ENCODE results near the gene TMPRSS11A. TPM values are rescaled to one million over a fixed set of nuclear protein-coding genes. Genes with fewer than 3 reads are reported as not detected.

The TMPRSS11A gene
- total RNA-seq, 2 donors from 2014 or later, result not detected

DNA sequence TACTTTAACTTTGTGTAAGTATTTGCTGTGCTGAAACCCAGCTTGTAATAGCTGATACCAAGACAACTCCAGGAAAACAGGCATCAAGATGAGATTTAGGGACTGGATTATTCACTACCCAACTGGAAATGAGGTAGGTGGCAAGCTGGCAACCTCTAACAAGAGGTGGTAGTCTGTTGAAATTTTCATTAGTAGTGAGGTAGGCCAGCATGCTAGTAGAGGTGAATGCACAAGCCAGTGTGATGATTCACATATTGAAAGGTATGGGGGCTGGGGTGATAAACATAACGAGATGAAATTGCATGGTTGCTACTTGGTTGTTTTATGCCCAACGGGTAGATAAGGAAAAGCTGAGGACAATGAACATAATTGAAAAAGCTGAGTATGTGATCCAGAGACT is 71.0 kb downstream of the TMPRSS11A start:
- TF ChIP-seq POLR2A (IDR thresholded peaks at IDR 0.05), result no peak
- TF ChIP-seq, protein P1, sequence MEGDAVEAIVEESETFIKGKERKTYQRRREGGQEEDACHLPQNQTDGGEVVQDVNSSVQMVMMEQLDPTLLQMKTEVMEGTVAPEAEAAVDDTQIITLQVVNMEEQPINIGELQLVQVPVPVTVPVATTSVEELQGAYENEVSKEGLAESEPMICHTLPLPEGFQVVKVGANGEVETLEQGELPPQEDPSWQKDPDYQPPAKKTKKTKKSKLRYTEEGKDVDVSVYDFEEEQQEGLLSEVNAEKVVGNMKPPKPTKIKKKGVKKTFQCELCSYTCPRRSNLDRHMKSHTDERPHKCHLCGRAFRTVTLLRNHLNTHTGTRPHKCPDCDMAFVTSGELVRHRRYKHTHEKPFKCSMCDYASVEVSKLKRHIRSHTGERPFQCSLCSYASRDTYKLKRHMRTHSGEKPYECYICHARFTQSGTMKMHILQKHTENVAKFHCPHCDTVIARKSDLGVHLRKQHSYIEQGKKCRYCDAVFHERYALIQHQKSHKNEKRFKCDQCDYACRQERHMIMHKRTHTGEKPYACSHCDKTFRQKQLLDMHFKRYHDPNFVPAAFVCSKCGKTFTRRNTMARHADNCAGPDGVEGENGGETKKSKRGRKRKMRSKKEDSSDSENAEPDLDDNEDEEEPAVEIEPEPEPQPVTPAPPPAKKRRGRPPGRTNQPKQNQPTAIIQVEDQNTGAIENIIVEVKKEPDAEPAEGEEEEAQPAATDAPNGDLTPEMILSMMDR (IDR thresholded peaks at IDR 0.05), result no peak
- no peak overlapping the region for H3K27ac ChIP-seq
- ATAC-seq, result no peak
- intact Hi-C loops (cut with DNase I), result no loop called here
- H3K4me3 ChIP-seq, result no peak overlapping the region
- H3K36me3 ChIP-seq (replicated peaks in 1 of 2; ENCODE audit: insufficient read depth in 1 of 2, low read depth in 2 of 2), result no peaks in the 10 kb centered on the region
- DNase-seq, result no peak
- WGBS, 2 donors, result 49 to 81% methylated on average over 2 of the region's 2 CpGs
- no peaks in the 10 kb centered on the region for H3K9me3 ChIP-seq
- no peaks in the 10 kb centered on the region for H3K4me1 ChIP-seq
- H3K27me3 ChIP-seq, result no peaks in the 10 kb centered on the region

DNA sequence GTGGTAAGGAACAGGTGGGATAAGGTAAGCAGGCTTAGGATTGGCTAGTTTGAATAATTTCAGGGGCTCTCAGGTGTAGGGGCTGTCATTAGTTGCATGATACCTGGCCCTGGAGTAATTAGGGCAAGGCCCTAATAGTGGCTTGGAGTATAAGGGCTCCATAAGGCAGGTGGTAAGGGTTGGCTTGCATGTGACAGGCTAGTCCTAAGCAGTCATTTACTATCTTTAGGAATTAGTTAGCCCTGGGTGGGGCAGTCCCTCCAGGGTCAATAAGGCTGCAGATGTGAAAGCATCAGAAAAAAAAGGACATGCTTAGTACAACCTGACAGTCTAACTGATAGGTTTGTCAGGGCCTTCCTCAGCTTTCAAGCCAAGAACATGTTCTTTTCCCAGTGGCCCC is 71.6 kb downstream of the TMPRSS11A start:
- TF ChIP-seq, protein P1 (IDR thresholded peaks at IDR 0.05), result no peak
- TF ChIP-seq POLR2A (IDR thresholded peaks at IDR 0.05), result no peak
- Histone ChIP-seq H3K4me1 (no peaks in the 10 kb centered on the region), H3K27me3 (no peaks in the 10 kb centered on the region), H3K27ac (no peak overlapping the region), H3K9me3 (no peaks in the 10 kb centered on the region), H3K4me3 (no peak overlapping the region), H3K36me3 (replicated peaks in 1 of 2; ENCODE audit: insufficient read depth in 1 of 2, low read depth in 2 of 2) (no peaks in the 10 kb centered on the region)
- intact Hi-C loops (cut with DNase I), result no loop called here
- DNase-seq (no peak), ATAC-seq (no peak)

DNA sequence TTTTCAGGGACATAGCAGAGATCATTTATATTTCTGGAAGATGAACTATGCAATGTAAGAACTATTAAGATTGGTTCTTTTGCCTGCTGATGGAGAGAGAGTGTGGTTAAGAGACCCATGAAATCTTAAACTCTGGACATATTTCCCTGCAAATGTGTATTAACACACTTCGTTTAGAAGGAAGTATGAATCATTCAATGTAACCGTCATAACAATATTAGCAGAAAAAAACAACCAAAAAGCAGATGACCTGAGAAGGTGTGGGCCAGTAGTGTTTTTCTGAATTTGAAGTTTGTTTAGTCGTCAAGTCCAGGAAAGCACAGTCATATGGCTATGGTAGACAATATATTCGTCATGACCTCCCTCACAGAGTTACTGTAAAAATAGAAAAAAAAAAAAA is 77.0 kb downstream of the TMPRSS11A start:
- intact Hi-C loops (cut with DNase I), result no loop called here
- ATAC-seq (no peak), DNase-seq (no peak)
- Histone ChIP-seq H3K9me3 (no peaks in the 10 kb centered on the region), H3K4me3 (no peak overlapping the region), H3K4me1 (no peaks in the 10 kb centered on the region), H3K36me3 (replicated peaks in 1 of 2; ENCODE audit: insufficient read depth in 1 of 2, low read depth in 2 of 2) (no peaks in the 10 kb centered on the region), H3K27me3 (no peaks in the 10 kb centered on the region), H3K27ac (no peak overlapping the region)
- TF ChIP-seq, protein P1 (IDR thresholded peaks at IDR 0.05), result no peak
- no peak for TF ChIP-seq POLR2A (IDR thresholded peaks at IDR 0.05)
- 69 to 74% methylated on average over 4 of the region's 4 CpGs for WGBS, 2 donors

DNA sequence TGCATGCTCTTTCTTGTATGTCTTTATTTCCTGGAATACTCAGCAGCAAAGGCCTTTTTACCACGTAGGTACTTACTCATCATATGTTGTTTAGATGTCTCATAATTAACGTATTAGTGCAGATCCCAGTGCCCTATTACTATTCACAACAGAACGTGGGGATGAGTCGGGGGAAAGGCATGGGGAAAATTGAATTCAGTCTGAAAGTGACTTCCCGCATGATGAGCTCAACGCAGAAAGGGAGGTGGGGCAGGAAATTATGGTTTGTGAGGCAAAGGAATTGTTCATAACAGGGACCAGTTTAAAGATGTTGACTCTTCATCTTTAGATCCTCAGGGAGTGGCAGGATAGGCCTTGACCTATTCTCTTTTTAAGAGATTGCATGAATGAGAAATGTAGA is 77.5 kb downstream of the TMPRSS11A start:
- TF ChIP-seq, protein P1 (IDR thresholded peaks at IDR 0.05), result no peak
- no peak for TF ChIP-seq POLR2A (IDR thresholded peaks at IDR 0.05)
- Histone ChIP-seq H3K27me3 (no peaks in the 10 kb centered on the region), H3K36me3 (replicated peaks in 1 of 2; ENCODE audit: insufficient read depth in 1 of 2, low read depth in 2 of 2) (no peaks in the 10 kb centered on the region), H3K4me1 (no peaks in the 10 kb centered on the region), H3K9me3 (no peaks in the 10 kb centered on the region), H3K4me3 (no peak overlapping the region), H3K27ac (no peak overlapping the region)
- ATAC-seq (no peak), DNase-seq (no peak)
- 45 to 67% methylated on average over 6 of the region's 6 CpGs for WGBS, 2 donors
- intact Hi-C loops (cut with DNase I), result no loop called here

DNA sequence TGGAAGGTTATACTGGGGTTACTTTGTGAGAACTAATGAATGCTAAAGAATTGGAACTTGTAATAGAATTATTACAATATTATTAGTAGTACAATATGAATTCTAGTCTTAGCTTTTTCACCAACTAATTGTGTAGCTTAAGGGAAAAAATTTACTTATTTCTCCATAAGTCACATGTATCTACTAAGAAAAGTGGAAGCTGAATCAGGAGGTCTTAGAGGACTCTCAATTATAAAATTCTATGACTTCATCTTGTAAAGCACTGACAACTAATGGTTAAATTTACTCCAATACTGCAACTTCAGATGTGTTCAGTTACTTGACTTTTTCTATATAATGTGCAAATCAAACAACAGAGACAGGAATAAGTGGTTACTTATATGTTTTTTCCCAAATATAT is 78.6 kb downstream of the TMPRSS11A start:
- no peaks in the 10 kb centered on the region for H3K36me3 ChIP-seq (replicated peaks in 1 of 2; ENCODE audit: insufficient read depth in 1 of 2, low read depth in 2 of 2)
- DNase-seq, result no peak
- intact Hi-C loops (cut with DNase I), result no loop called here
- no peak overlapping the region for H3K4me3 ChIP-seq
- no peak overlapping the region for H3K27ac ChIP-seq
- H3K9me3 ChIP-seq, result no peaks in the 10 kb centered on the region
- no peak for ATAC-seq
- TF ChIP-seq POLR2A (IDR thresholded peaks at IDR 0.05), result no peak
- H3K4me1 ChIP-seq, result no peaks in the 10 kb centered on the region
- H3K27me3 ChIP-seq, result no peaks in the 10 kb centered on the region
